SK-N-SH treated with all-trans-retinoic acid at 6 μM for 48 hours (cell line): ENCODE results near the gene FCHSD2.

Experiments used
- ESRRG ChIP-seq: fragments of 250-450 bp; sonication (Bioruptor Pico); IDR thresholded peaks from 2 replicates; pipeline ENCODE4 v1.6.1; 2021; ENCODE audit warnings: mild to moderate bottlenecking
- ISL1 ChIP-seq: fragments of 250-450 bp; sonication (Bioruptor Pico); IDR thresholded peaks from 2 replicates; pipeline ENCODE4 v2.1.2; 2022; ENCODE audit warnings: mild to moderate bottlenecking, moderate library complexity
- RARB ChIP-seq: fragments of 250-450 bp; sonication (Bioruptor Pico); IDR thresholded peaks from 2 replicates; pipeline ENCODE4 v1.8.0; 2021; ENCODE audit warnings: mild to moderate bottlenecking, moderate library complexity
- TF ChIP-seq, protein P1 (sequence below): fragments of 250-450 bp; sonication (Bioruptor Pico); IDR thresholded peaks from 2 replicates; pipeline ENCODE4 v1.8.0; 2020; ENCODE audit warnings: mild to moderate bottlenecking, moderate library complexity, borderline replicate concordance
- TF ChIP-seq, protein P2 (sequence below): fragments of 250-450 bp; sonication (Bioruptor Pico); IDR thresholded peaks from 2 replicates; pipeline ENCODE4 v1.8.0; 2021; ENCODE audit warnings: low read depth, mild to moderate bottlenecking, moderate library complexity, borderline replicate concordance

DNA sequence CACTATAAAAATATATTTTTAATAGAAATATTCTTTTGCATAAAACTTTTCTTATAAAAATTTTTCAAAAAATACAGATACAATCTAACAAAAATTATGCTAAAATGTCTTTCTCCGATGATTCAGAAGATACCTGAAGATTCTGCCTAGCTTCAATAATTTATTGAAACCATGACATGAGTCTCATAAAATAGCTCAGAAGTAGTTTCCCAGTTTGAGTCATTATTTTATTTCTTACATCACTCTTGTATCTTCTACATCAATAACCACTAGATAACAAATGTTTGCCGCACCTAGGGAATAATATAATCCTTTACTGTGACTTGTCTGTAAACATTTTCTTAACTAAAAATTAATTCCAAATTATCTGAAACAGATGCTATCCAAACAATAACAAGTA, 158.6 kb downstream of the FCHSD2 start:
- no peak for TF ChIP-seq ESRRG (CRISPR knock-in tag)
- no peak for TF ChIP-seq ISL1 (CRISPR knock-in tag)
- TF ChIP-seq RARB (CRISPR knock-in tag), result no peak
- TF ChIP-seq, protein P1, sequence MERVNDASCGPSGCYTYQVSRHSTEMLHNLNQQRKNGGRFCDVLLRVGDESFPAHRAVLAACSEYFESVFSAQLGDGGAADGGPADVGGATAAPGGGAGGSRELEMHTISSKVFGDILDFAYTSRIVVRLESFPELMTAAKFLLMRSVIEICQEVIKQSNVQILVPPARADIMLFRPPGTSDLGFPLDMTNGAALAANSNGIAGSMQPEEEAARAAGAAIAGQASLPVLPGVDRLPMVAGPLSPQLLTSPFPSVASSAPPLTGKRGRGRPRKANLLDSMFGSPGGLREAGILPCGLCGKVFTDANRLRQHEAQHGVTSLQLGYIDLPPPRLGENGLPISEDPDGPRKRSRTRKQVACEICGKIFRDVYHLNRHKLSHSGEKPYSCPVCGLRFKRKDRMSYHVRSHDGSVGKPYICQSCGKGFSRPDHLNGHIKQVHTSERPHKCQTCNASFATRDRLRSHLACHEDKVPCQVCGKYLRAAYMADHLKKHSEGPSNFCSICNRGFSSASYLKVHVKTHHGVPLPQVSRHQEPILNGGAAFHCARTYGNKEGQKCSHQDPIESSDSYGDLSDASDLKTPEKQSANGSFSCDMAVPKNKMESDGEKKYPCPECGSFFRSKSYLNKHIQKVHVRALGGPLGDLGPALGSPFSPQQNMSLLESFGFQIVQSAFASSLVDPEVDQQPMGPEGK (CRISPR knock-in tag), result no peak
- TF ChIP-seq, protein P2, sequence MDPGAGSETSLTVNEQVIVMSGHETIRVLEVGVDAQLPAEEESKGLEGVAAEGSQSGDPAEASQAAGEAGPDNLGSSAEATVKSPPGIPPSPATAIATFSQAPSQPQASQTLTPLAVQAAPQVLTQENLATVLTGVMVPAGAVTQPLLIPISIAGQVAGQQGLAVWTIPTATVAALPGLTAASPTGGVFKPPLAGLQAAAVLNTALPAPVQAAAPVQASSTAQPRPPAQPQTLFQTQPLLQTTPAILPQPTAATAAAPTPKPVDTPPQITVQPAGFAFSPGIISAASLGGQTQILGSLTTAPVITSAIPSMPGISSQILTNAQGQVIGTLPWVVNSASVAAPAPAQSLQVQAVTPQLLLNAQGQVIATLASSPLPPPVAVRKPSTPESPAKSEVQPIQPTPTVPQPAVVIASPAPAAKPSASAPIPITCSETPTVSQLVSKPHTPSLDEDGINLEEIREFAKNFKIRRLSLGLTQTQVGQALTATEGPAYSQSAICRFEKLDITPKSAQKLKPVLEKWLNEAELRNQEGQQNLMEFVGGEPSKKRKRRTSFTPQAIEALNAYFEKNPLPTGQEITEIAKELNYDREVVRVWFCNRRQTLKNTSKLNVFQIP (CRISPR knock-in tag), result no peak
